ENCODE measurements around the gene MT1E. TPM values are rescaled to one million over a fixed set of nuclear protein-coding genes. Genes with fewer than 3 reads are reported as not detected.
A peak's percentile ranks its signal among the peaks of the same experiment; 100 is the strongest.

Gene MT1E
- total and polyA plus RNA-seq, 2 of the 13 experiments (the other 11 are each of a cell fraction or from before 2014, with no cell fraction given): 110 to 1,072 TPM

- TF ChIP-seq ZNF407 (CRISPR knock-in tag; IDR thresholded peaks at IDR 0.05; ENCODE audit: not compliant biosample characterization) (peak; percentile 92), TCF7L2 (IDR thresholded peaks at IDR 0.05; ENCODE audit: low read depth, low read length) (no peak), ZNF10 (CRISPR knock-in tag; IDR thresholded peaks at IDR 0.05; ENCODE audit: borderline replicate concordance, low read depth) (no peak), HMGXB3 (CRISPR knock-in tag; IDR thresholded peaks at IDR 0.05; ENCODE audit: borderline replicate concordance) (no peak; the same call in 1 of the 2 replicates), AKAP8 (CRISPR knock-in tag; IDR thresholded peaks at IDR 0.05) (0 out of 2 replicates have a peak, but pooled peaks have one; percentile 53), ZNF333 (CRISPR knock-in tag; IDR thresholded peaks at IDR 0.05; ENCODE audit: borderline replicate concordance) (peak; percentile 96; the same call in 1 of the 2 replicates), ZBTB43 (CRISPR knock-in tag; conservative IDR thresholded peaks at IDR 0.05) (peak; percentile 92), SALL1 (CRISPR knock-in tag; IDR thresholded peaks at IDR 0.05) (peak; percentile 83), ATF3 (CRISPR knock-in tag; IDR thresholded peaks at IDR 0.05) (peak; percentile 93), RARA (CRISPR knock-in tag; IDR thresholded peaks at IDR 0.05) (peak; percentile 67), ZKSCAN1 (IDR thresholded peaks at IDR 0.05; ENCODE audit: low read length) (no peak), ZBTB38 (CRISPR knock-in tag; IDR thresholded peaks at IDR 0.05) (peak; percentile 80; the same call in 1 of the 2 replicates), ZNF605 (CRISPR knock-in tag; IDR thresholded peaks at IDR 0.05) (0 out of 2 replicates have a peak, but pooled peaks have one; percentile 2), IKZF4 (CRISPR knock-in tag; IDR thresholded peaks at IDR 0.05; ENCODE audit: borderline replicate concordance, low read depth, not compliant biosample characterization) (no peak)
These were observed 17.3 kb upstream of the MT1E start, which contains the start of gene MT2A (continued) for GRCh38 chr16:56608043-56608875.

All from HepG2 (cell line).